ENCODE data around the gene WASL.
"Not testable (repeated sequence)": the region's sequence is repeated elsewhere in the genome, so short reads cannot be mapped to it uniquely, and the experiment has no call there.

The WASL gene

DNA sequence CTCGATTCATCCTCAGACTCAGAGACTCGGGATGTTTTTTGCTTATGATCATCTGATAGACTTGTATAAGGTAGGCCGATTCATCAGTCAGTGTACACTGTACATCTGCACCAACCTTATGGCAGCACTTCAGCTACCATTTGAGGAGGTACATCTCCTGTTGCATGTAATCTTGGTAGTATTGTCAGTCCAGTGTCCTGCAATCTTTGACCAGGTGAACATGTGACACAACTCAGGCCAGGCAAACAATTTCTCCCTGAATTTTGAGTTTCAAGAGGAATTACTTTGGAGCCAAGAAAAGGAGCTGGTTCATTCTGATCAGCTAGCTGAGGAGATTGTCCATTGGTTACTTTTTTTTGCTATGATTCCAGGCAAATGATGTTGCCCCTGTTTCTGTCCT, 19.7 kb upstream of the WASL start:
- no peak for DNase-seq

DNA sequence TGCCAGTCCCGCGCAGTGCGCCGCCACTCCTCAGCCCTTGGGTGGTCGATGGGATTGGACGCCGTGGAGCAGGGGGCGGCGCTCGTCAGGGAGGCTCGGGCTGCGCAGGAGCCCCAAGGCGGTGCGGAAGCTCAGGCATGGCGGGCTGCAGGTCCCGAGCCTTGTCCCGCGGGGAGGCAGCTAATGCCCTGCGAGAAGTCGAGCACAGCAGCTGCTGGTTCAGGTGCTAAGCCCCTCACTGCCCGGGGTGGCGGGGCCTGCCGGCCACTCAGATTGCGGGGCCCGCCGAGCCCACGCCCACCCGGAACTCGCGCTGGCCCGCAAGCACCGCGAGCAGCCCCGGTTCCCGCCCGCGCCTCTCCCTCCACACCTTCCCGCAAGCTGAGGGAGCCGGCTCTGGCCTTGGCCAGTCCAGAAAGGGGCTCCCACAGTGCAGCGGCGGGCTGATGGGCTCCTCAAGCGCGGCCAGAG, 14.4 kb upstream of the WASL start:
- DNase-seq = no peak

DNA sequence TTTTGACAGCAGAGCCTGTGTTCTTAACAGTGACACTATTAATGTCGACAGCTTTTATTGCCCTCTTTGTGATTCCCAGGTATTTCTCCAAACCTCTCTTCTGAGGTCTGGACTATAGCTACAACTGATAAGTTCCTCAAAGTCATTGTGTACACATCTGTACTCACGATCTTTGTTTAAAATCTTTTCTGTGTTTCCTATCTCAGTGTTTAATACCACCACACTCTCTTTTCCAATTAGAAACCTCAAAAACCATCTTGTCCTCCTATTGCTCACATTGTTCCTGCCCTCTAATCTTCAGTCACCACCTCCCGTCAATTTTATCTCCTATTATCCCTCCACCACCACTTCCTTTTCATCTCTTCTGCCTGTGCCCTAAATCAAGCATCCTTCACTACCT, 12.9 kb upstream of the WASL start:
- no peak for DNase-seq

DNA sequence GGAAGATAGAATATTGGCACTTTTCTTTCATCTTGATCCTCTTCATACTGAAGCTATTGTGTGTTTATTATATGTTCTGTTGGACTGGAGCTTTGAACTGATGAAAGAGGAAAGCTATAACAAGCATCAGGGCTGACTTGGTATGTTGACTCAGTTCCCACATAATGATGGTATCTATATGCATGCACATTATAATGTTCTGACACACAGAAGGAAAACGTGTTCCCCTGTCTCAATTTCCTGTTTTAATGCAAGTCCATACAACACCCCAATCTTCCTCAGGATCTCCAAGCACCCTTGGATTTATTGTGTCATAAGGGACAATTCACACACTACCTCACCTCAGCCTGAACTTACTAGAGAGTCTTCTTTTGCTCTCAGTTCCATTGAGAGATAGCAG, 8.3 kb upstream of the WASL start:
- no peak for DNase-seq

- no peak for DNase-seq
Observed at GRCh38 chr7:123755338-123755737, 6.5 kb upstream of the WASL start.

GRCh38 chr7:123754271-123754871, 5.6 kb upstream of the WASL start:
- DNase-seq = no peak

GRCh38 chr7:123752534-123752933, 3.7 kb upstream of the WASL start:
- DNase-seq = no peak

DNA sequence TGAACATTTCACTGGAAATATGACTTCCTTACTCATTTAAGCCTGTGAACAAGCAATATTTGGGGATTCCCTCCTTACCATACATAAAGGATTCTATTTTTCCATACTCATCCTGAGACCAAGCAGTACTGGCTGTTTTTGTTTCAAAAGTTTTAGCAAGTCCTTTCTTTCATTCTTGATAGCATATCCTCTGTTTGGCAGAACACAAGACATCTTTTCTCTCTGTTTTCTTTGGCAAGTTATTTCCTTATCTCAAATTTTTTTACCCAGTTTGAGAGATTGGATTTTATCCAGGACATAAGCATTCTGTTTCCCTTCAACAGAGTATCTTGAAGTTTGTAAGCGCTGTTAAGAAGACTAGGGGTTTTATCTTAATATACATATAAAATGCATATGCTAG, 3.0 kb upstream of the WASL start:
- DNase-seq = peak; percentile 10

DNA sequence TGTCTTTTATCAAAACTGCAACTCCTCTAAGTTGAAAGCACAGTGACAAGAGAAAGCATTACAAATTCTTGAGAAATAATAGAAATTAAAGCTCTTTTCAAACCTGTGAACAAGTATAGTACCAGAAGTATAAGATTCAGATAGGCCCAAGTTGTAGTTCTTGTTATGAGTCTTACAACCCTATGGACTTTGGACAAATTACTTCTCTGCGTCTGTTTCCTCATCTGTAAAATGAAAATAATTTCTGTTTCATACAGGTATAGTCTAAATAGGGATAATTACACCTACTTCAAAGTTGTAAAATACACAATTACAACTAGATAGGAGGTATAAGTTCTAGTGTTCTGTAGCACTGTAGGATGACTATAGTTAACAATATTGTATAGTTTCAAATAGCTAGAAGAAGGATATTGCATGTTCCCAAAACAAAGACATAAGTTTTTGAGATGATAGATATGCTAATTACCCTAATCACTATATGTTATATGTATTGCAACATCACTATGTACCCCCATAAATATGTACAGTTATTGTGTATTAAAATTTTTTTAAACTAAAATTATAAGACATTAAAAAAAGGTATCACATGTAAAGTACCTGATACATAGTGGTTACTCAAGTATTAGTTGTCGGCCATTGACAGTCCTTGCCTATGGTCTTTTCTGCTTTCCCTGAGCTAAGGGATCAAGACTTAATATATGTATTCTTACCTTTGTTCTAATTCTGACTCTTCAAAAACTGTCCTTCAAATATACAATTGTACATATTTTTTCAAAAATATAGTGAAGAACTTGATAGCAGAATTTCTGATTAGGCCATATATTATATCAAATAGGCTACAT, 1.8 kb upstream of the WASL start:
- no peak for DNase-seq

DNA sequence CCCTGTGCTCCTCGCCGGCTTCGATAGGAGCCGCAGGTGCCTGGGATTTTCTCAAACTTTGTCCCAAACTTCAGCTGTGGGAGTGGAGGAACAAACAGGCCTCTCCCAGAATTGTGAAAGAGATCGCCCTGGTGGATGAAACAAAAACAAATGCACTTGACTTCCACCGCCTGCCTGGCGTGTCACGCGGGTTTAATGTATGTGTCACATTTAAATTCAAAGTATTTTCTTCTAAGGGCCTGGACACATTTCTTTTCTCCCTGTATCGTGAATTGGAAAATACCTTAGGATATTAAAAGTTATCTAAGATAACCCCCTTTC, 694 bp upstream of the WASL start:
- DNase-seq = peak; percentile 72

DNA sequence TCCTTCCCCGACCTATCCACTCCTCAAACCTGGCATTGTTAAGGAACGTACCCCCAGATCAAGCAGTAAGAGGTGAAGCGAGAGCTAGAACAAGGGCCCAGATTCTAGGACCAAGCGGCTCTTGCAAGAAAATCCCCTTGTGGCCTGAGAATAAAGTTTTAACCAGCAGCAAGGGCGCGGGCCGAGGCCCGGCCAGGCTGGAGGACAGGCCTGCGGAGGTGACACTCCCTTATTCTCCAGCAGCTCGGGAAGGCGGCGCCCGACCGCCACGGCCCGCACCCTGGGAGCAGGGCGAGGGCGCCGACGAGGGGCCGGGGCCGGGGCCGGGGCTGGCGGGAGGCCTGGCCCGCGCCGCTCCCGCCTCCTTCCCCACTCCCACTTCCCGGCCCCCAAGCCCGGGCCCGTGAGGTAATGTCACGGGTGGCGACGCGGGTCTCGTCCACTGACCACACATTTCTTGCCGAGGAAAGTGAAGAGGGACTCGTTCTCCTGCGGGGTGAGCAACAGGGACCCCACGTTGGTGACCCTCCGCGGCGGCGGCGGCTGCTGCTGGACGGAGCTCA, 551 bp downstream of the WASL start:
- peak; percentile 27 for DNase-seq

DNA sequence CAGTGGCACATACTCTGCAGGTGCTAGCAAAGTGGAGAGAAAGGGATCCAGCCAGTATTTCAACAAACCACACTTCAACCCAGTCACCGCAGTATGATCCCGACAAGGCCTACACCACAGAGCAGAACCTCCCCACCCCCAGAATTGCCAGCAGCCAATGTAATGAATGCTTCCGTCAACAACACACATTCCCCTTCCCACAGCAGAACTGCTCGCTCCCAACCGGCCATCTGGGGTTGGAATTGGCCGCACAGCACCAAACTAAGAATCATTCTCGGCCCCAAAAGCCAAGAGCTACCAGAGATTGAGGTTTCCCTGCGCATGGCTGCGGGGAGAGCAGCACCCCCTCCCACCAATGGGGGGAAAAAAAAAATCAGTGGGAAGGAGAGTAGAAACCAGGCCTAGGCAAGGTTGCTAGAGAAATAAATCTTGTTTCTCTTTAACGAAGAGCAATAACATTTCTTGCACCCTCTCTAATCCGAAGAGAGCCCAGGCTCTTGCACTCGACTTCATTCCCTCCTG, 1.1 kb downstream of the WASL start:
- peak; percentile 68 for DNase-seq

- DNase-seq = no peak
Observed at GRCh38 chr7:123746931-123747488, 1.8 kb downstream of the WASL start.

DNA sequence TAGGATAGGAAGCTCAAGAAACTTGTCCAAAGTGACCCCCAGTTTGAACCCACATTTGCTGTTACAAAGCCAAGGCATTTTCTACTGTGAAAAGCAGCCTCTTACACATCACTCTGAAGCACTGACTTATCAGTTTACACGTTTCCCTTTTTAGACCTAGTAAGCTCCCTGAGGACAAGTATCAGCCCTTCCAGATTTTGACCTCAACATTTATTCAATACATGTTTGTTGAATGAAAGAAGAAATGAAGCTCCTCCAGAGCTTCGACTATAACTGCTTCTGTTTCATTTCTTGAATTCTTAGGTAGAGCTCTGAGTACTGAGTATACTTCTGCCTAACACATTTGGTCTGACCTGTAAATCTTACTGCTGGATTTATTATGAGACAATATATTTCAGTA, 2.7 kb downstream of the WASL start:
- DNase-seq = no peak

DNA sequence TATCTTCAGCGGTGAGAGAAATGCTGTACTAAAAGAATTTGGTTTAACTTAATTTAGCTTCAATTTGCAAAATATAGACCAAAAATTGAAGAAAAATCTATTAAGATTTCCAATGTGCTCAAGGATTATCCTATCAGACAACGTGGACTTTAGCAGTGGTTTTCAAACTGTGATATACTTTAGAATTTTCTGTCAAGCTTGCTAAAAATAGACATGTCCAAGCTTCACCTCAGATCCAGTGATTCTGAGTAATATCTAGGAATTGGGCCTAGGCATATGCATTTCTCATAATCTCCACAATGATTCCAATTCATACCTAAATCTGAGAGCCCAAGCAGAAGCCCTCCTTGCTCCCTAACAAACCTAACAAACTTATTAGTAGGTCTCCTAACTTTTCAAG, 3.4 kb downstream of the WASL start:
- no peak for DNase-seq

DNA sequence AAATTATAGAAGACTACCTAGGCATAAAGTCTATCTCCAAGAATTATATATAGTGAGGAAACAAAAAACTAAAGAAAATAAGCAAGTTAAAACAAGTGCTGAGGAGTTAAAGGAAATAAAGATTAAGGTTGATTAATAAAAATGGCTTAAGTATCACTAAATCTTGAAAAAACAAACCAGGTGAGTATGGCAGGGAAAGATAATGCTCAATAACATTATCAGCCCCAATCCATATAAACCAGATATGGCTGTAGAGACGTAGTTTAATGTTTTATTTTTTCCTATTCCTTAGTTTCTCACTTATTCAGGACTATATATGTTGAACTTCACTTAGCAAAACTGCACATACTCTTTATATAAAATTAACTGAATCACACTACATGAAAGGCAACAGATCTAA, 4.4 kb downstream of the WASL start:
- no peak for DNase-seq

- no peak for DNase-seq
Observed at GRCh38 chr7:123741940-123742339, 6.9 kb downstream of the WASL start.

DNA sequence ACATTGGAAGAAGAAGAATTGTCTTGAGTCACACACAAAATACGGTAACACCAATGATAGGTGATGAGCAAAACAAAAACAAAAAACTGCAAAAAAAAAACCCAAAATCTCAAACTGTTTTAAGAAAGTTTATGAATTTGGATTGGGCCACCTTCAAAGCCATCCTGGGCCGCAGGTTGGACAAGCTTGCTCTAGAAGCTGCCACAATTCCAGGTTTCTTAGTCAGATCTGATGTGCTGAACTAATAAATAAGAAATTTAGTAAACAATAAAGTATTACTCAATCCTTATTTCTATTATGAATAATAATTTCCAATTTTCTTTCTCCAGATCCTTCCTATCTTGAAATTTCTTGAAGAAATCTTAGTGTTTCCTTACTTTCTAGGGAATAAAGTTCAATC, 10.0 kb downstream of the WASL start:
- no peak for DNase-seq

GRCh38 chr7:123738356-123738755, 10.4 kb downstream of the WASL start:
- no peak for DNase-seq

- DNase-seq = not testable (repeated sequence)
Observed at GRCh38 chr7:123737168-123737674, 11.6 kb downstream of the WASL start.

- no peak for DNase-seq
Observed at GRCh38 chr7:123735539-123735938, 13.3 kb downstream of the WASL start.

DNA sequence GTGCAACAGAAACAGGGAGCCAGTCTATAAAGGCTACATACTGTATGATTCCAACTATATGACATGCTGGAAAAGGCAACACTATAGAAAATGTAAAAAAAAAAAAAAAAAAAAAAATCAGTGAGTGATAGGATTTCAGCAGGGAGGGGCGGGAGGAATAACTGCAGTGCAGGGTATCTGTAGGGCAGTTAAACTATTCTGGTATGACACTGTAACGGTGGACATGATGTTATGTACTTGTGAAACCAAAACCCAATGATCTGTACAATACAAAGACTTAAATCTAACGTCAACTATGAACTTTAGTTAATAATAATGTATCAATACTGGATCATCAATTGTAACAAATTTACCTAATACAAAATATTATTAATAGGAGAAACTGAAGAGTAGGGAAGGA, 14.3 kb downstream of the WASL start:
- DNase-seq = no peak

GRCh38 chr7:123732413-123733091, 16.3 kb downstream of the WASL start:
- no peak for DNase-seq

Data from fibroblast of skin of scalp (primary cell).